Heart left ventricle (tissue), 13 donors: Measurements from ENCODE around the gene ZNF148.

Experiments used
- CTCF ChIP-seq, 12 donors: fragments of 200-600 bp; sonication (generic) in 4 of 12; IDR thresholded peaks; one replicate each; pipeline versions ENCODE4 v1.5.0 to v1.8.0; 2018 to 2022; ENCODE audit warnings: antibody characterized with exemption in 12 of 12, mild to moderate bottlenecking in 5 of 12
- POLR2A ChIP-seq, 2 donors: fragments of 450-650 bp; IDR thresholded peaks; one replicate each; pipeline ENCODE4 v1.6.1; 2017; ENCODE audit warnings: antibody characterized with exemption in 2 of 2, mild to moderate bottlenecking in 2 of 2, moderate library complexity in 2 of 2
- donor health status: ischemic (EF 13 %, LVEDD 7.1; RV severe dilation, severe dysfunction).
- donor health status: DM: no; HTN: yes; CAD: no.
- donor health status: DM: no; HTN: no; CAD: no.
- donor health status: ischemic (EF 25% LVEDD 6.9; RV normal size, moderate dysfunction).
- donor health status: ischemic (EF 25% LVEDD 5.7; RV mildly dilated, moderate dysfunction).
- donor health status: ischemic (EF 35%, LVEDD 5.7; RV mildly dilated, moderate dysfunction).
- donor health status: nonischemic (EF 11% LVEDD 7.7; RV severe dilation, severe dysfunction).
- donor health status: DM: yes; HTN: yes; CAD: no.
- donor health status: PGD.
- donor health status: ischemic (EF 29% LVEDD 5.4; RV normal size, mild dysfunction).
- donor health status: nonischemic (EF 23%, LVEDD 6.1; RV moderate dilation, normal function).

DNA sequence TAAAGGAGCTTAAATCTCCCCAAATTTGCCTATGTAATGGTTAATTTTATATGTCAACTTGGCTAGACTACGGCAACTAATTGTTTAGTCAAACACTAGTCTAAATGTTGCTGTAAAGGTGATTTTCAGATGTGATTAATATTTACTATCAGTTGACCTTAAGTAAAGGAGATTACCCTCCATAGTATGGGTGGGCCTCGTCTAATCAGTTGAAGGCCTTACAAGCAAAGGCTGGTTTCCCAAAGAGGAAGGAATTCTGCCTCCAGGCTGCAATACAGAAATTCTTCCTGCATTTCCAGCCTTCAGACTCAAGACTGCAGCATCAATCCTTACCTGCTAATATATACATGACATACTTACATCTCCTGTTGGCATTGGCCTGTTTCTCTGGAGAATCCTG lies 186.2 kb downstream of the ZNF148 start:
- no peak for TF ChIP-seq POLR2A (IDR thresholded peaks at IDR 0.05)
- no peak for TF ChIP-seq CTCF (IDR thresholded peaks at IDR 0.05)
